Thyroid gland (tissue), 4 donors: ENCODE data around the gene QKI.

ENCODE experiments used
- CTCF ChIP-seq, 6 experiments: fragments of 200-600 bp in 3 of 6; fragments of 450-650 bp in 3 of 6; sonication (generic) in 3 of 6; IDR thresholded peaks; one replicate each; pipeline ENCODE4 v1.5.1; 2016 to 2019; ENCODE audit warnings: antibody characterized with exemption in 6 of 6, mild to moderate bottlenecking in 2 of 6, inconsistent platforms in 1 of 6, moderate library complexity in 1 of 6
- POLR2A ChIP-seq, 2 donors: fragments of 450-650 bp; IDR thresholded peaks; one replicate each; pipeline ENCODE4 v1.6.1; 2017; ENCODE audit warnings: antibody characterized with exemption in 2 of 2, mild to moderate bottlenecking in 2 of 2, moderate library complexity in 1 of 2

GRCh38 chr6:163381118-163381756 is 33.3 kb upstream of the QKI start:
- TF ChIP-seq CTCF (IDR thresholded peaks at IDR 0.05) (no peak), POLR2A (IDR thresholded peaks at IDR 0.05) (no peak)
